ENCODE data around the gene COX14. TPM values are rescaled to one million over a fixed set of nuclear protein-coding genes. Genes with fewer than 3 reads are reported as not detected.
A peak's percentile ranks its signal among the peaks of the same experiment; 100 is the strongest.

COX14 gene
- total and polyA plus RNA-seq, 10 of the 15 experiments (the other 5 are each of a cell fraction or from before 2014, with no cell fraction given), result 44.6 to 361 (median 120) TPM

- Histone ChIP-seq H3K27ac (ENCODE audit: control insufficient read depth, insufficient read depth) (peak overlapping the region; percentile 71), H3K36me3 (ENCODE audit: control insufficient read depth in 2 of 2, insufficient read depth in 2 of 2, low read length in 1 of 2) (no peaks in the 10 kb centered on the region), H4K20me1 (ENCODE audit: control insufficient read depth, insufficient read depth) (no peaks in the 10 kb centered on the region), H3K79me2 (ENCODE audit: control insufficient read depth, insufficient read depth, low read length) (peaks cover 33% of the 10 kb centered on the region), H2AFZ (ENCODE audit: control insufficient read depth, low read depth, low read length) (peak overlapping the region; percentile 85), H3K9ac (ENCODE audit: control insufficient read depth, insufficient read depth, low read length) (peak overlapping the region; percentile 96), H3K4me2 (ENCODE audit: control insufficient read depth, insufficient read depth) (peak overlapping the region; percentile 81), H3K4me1 (ENCODE audit: control insufficient read depth, insufficient read depth, low read length) (no peaks in the 10 kb centered on the region), H3K4me3 (peak overlapping the region; percentile 80), H3K9me3 (replicated peaks; ENCODE audit: control insufficient read depth, insufficient read depth, low read length) (peaks cover 2% of the 10 kb centered on the region; the same call in 2 of the 3 replicates), H3K27me3 (replicated peaks in 1 of 2; ENCODE audit: control insufficient read depth in 2 of 2, insufficient read depth in 2 of 2, low read length in 1 of 2) (no peaks in the 10 kb centered on the region)
- intact Hi-C loops (cut with micrococcal nuclease; ENCODE audit: unreplicated experiment) (loop anchor here (1.0 to 2.0 kb wide), 2 partner anchors 55 to 82 kb away; partner anchors contain the start of gene SMARCD1), in situ Hi-C loops (cut with MboI) (no loop called here)
- FAIRE-seq (no peak), ATAC-seq (peak; percentile 60), DNase-seq (ENCODE audit: low read depth, low spot score) (no peak)
- CTCF ChIA-PET, result interaction anchor here (0.6 to 18.0 kb wide), 13 partner anchors 9 to 681 kb away, joined by 3 to 257 read pairs (median 4); partner anchors contain the start of genes COX14 and SMARCD1
- no TSS peak for BruUV-seq (replicated peaks)
- RAD21 ChIA-PET (ENCODE audit: unreplicated experiment), result interaction anchor here (0.6 to 2.4 kb wide), 11 partner anchors 9 to 233 kb away, joined by 3 to 48 read pairs (median 4); partner anchors contain the start of genes COX14, LIMA1 and SMARCD1
- SMC1A ChIA-PET (ENCODE audit: uncharacterized antibody, unreplicated experiment), result interaction anchor here (0.8 to 4.7 kb wide), 12 partner anchors 10 to 148 kb away, joined by 3 to 36 read pairs (median 3); partner anchors contain the start of gene COX14
- POLR2A ChIA-PET, result interaction anchor here (0.5 to 5.7 kb wide), 15 partner anchors 12 to 149 kb away, joined by 3 to 72 read pairs (median 5); partner anchors contain the start of genes COX14, RACGAP1 and SMARCD1
- under 1% methylated on average over 12 of the region's 12 CpGs for whole genome bisulfite sequencing (ENCODE audit: insufficient coverage, insufficient replicate concordance, low lambda C conversion rate, missing lambda C conversion rate)
- TF ChIP-seq KDM1A (IDR thresholded peaks at IDR 0.05; ENCODE audit: borderline replicate concordance), result no peak
- TF ChIP-seq RBBP5 (conservative IDR thresholded peaks at IDR 0.05), result no peak
- TF ChIP-seq ZBTB40 (IDR thresholded peaks at IDR 0.05; ENCODE audit: borderline replicate concordance), result no peak
- no peak for TF ChIP-seq POU2F2 (IDR thresholded peaks at IDR 0.05; ENCODE audit: borderline replicate concordance, low read depth, low read length)
- no peak for TF ChIP-seq TARDBP (IDR thresholded peaks at IDR 0.05; ENCODE audit: borderline replicate concordance)
- TF ChIP-seq RFX5 (IDR thresholded peaks at IDR 0.05; ENCODE audit: low read depth, low read length), result no peak
- TF ChIP-seq YY1 (IDR thresholded peaks at IDR 0.05; ENCODE audit: low read depth, low read length), result no peak
- no peak for TF ChIP-seq NKRF (conservative IDR thresholded peaks at IDR 0.05)
- TF ChIP-seq STAT1 (conservative IDR thresholded peaks at IDR 0.05), result no peak
- TF ChIP-seq BRCA1 (IDR thresholded peaks at IDR 0.05; ENCODE audit: low read depth, low read length), result no peak
- no peak for TF ChIP-seq ZBED1 (IDR thresholded peaks at IDR 0.05; ENCODE audit: borderline replicate concordance)
- no peak for TF ChIP-seq SMARCA5 (IDR thresholded peaks at IDR 0.05)
- TF ChIP-seq IKZF2 (IDR thresholded peaks at IDR 0.05), result 0 out of 4 replicates have a peak, but pooled peaks of 1 of the 2 experiments have one; percentile 19
- no peak for TF ChIP-seq PKNOX1 (IDR thresholded peaks at IDR 0.05)
Observed at GRCh38 chr12:50166799-50167048, 54.7 kb downstream of the COX14 start.
